HepG2 (cell line): Measurements from ENCODE around the gene ANKRD39. TPM values are rescaled to one million over a fixed set of nuclear protein-coding genes. Genes with fewer than 3 reads are reported as not detected.

Experiments used
- CEBPZ ChIP-seq: IDR thresholded peaks from 2 replicates; pipeline ENCODE4 v1.6.1; 2012; ENCODE audit warnings: low read length, improper control_type of control experiment
- E2F5 ChIP-seq: sonication (generic); formaldehyde crosslinking; conservative IDR thresholded peaks from 2 replicates; pipeline ENCODE4 v1.4.0; 2020; ENCODE audit warnings: missing genetic modification reagents
- GATAD1 ChIP-seq: IDR thresholded peaks from 2 replicates; pipeline ENCODE4 v1.6.1; 2016; ENCODE audit warnings: missing genetic modification reagents, missing compliant biosample characterization
- HNRNPL ChIP-seq: fragments of 200-400 bp; formaldehyde crosslinking; IDR thresholded peaks from 2 replicates; pipeline ENCODE4 v1.6.1; 2017; ENCODE audit warnings: mild to moderate bottlenecking, low read depth, low read length
- MTF2 ChIP-seq: sonication (generic); formaldehyde crosslinking; IDR thresholded peaks from 2 replicates; pipeline ENCODE4 v1.5.0; 2020; ENCODE audit warnings: missing genetic modification reagents, borderline replicate concordance
- PLRG1 ChIP-seq: fragments of 450-650 bp; conservative IDR thresholded peaks from 2 replicates; pipeline ENCODE4 v1.6.1; 2016
- REPIN1 ChIP-seq: sonication (generic); formaldehyde crosslinking; IDR thresholded peaks from 2 replicates; pipeline ENCODE4 v1.8.0; 2022; ENCODE audit warnings: missing genetic modification reagents, low read depth, mild to moderate bottlenecking, borderline replicate concordance
- SKIL ChIP-seq: sonication (generic); formaldehyde crosslinking; IDR thresholded peaks from 2 replicates; pipeline ENCODE4 v1.8.0; 2022; ENCODE audit warnings: missing genetic modification reagents, mild to moderate bottlenecking, moderate library complexity, borderline replicate concordance
- SMARCE1 ChIP-seq: fragments of 450-650 bp; IDR thresholded peaks from 2 replicates; pipeline ENCODE4 v1.6.1; 2017; ENCODE audit warnings: borderline replicate concordance
- ZBTB39 ChIP-seq: sonication (generic); formaldehyde crosslinking; IDR thresholded peaks from 2 replicates; pipeline ENCODE4 v1.5.0; 2020; ENCODE audit warnings: missing genetic modification reagents
- ZBTB7A ChIP-seq: sonication (generic); formaldehyde crosslinking; IDR thresholded peaks from 2 replicates; pipeline ENCODE4 v1.8.0; 2022; ENCODE audit warnings: mild to moderate bottlenecking, missing genetic modification reagents
- ZNF24 ChIP-seq: fragments of 450-650 bp; IDR thresholded peaks from 2 replicates; pipeline ENCODE4 v1.6.1; 2017; ENCODE audit warnings: antibody characterized with exemption, mild to moderate bottlenecking
- ZNF597 ChIP-seq: sonication (generic); formaldehyde crosslinking; IDR thresholded peaks from 2 replicates; pipeline ENCODE4 v1.5.0; 2020; ENCODE audit warnings: missing genetic modification reagents
- polyA plus RNA-seq, 8 experiments: library from polyadenylated mRNA; depleted of rRNA in 3 of 8; stranded (reverse) in 7 of 8; unstranded in 1 of 8; fragments of >200 nt; fragmentation: Illumina TruSeq in 4 of 8; extraction: Trizol in 4 of 8; gene quantifications; 2 replicates each; pipeline versions ENCODE4 v1.2.1 to v1.2.3, GENCODE V29; 2011 to 2016; ENCODE audit warnings: low read depth in 4 of 8, missing spikeins in 1 of 8, mixed read lengths in 1 of 8; ENCODE audit not compliant: insufficient read depth in 1 of 8
- total RNA-seq, 5 experiments: library from RNA; depleted of rRNA; stranded (reverse); fragments of >200 nt; fragmentation: Illumina TruSeq; extraction: Trizol; gene quantifications; 2 replicates each; pipeline ENCODE4 v1.2.3, GENCODE V29; 2016; ENCODE audit warnings: low read depth in 1 of 5
- TF ChIP-seq, protein P1 (sequence below): sonication (generic); formaldehyde crosslinking; conservative IDR thresholded peaks from 2 replicates; pipeline ENCODE4 v1.8.1; 2023; ENCODE audit warnings: missing genetic modification reagents
- TF ChIP-seq, protein P2 (sequence below): sonication (generic); formaldehyde crosslinking; conservative IDR thresholded peaks from 2 replicates; pipeline ENCODE4 v1.8.0; 2022; ENCODE audit warnings: low read depth, missing genetic modification reagents

ANKRD39 gene
- total and polyA plus RNA-seq, 2 of the 13 experiments (the other 11 are each of a cell fraction or from before 2014, with no cell fraction given) = 23.2 to 24.8 TPM

GRCh38 chr2:96815326-96816126 lies 42.3 kb downstream of the ANKRD39 start (continued):
- TF ChIP-seq SKIL (CRISPR knock-in tag) (no peak), CEBPZ (no peak), ZBTB39 (CRISPR knock-in tag) (no peak; the same call in 1 of the 2 replicates), E2F5 (CRISPR knock-in tag) (no peak; the same call in 1 of the 2 replicates), REPIN1 (CRISPR knock-in tag) (no peak), MTF2 (CRISPR knock-in tag) (no peak), ZNF24 (no peak), GATAD1 (CRISPR knock-in tag) (no peak), PLRG1 (no peak), HNRNPL (no peak), ZNF597 (CRISPR knock-in tag) (no peak), ZBTB7A (peak; percentile 62), SMARCE1 (no peak)
- TF ChIP-seq, protein P1, sequence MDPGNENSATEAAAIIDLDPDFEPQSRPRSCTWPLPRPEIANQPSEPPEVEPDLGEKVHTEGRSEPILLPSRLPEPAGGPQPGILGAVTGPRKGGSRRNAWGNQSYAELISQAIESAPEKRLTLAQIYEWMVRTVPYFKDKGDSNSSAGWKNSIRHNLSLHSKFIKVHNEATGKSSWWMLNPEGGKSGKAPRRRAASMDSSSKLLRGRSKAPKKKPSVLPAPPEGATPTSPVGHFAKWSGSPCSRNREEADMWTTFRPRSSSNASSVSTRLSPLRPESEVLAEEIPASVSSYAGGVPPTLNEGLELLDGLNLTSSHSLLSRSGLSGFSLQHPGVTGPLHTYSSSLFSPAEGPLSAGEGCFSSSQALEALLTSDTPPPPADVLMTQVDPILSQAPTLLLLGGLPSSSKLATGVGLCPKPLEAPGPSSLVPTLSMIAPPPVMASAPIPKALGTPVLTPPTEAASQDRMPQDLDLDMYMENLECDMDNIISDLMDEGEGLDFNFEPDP (CRISPR knock-in tag) = 0 out of 2 replicates have a peak, but pooled peaks have one; percentile 64
- TF ChIP-seq, protein P2, sequence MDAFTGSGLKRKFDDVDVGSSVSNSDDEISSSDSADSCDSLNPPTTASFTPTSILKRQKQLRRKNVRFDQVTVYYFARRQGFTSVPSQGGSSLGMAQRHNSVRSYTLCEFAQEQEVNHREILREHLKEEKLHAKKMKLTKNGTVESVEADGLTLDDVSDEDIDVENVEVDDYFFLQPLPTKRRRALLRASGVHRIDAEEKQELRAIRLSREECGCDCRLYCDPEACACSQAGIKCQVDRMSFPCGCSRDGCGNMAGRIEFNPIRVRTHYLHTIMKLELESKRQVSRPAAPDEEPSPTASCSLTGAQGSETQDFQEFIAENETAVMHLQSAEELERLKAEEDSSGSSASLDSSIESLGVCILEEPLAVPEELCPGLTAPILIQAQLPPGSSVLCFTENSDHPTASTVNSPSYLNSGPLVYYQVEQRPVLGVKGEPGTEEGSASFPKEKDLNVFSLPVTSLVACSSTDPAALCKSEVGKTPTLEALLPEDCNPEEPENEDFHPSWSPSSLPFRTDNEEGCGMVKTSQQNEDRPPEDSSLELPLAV (CRISPR knock-in tag) = no peak
